Chondrocyte (in vitro differentiated cells): ENCODE measurements around the gene STK10. TPM values are rescaled to one million over a fixed set of nuclear protein-coding genes. Genes with fewer than 3 reads are reported as not detected.

Source experiments
- DNase-seq: peaks from one replicate; pipeline ENCODE4 v3.0.0; 2021; ENCODE audit warnings: mixed read lengths, low spot score
- H3K27ac Mint-ChIP-seq: one replicate; pipeline ENCODE4 v1.8.0; 2021; ENCODE audit warnings: mild to moderate bottlenecking, moderate library complexity, mixed read lengths; ENCODE audit not compliant: unreplicated experiment
- H3K27me3 Mint-ChIP-seq: 2 replicates; pipeline ENCODE4 v1.8.0; 2021; ENCODE audit warnings: low read depth, mixed read lengths
- H3K36me3 Mint-ChIP-seq: 2 replicates; pipeline ENCODE4 v1.8.0; 2021; ENCODE audit warnings: low read depth, mixed read lengths
- H3K4me1 Mint-ChIP-seq: 2 replicates; pipeline ENCODE4 v1.8.0; 2021; ENCODE audit warnings: low read depth, mild to moderate bottlenecking, mixed read lengths
- H3K4me3 Mint-ChIP-seq: one replicate; pipeline ENCODE4 v1.8.0; 2021; ENCODE audit warnings: mild to moderate bottlenecking, moderate library complexity, mixed read lengths; ENCODE audit not compliant: unreplicated experiment
- H3K9me3 Mint-ChIP-seq: 2 replicates; pipeline ENCODE4 v1.8.0; 2021; ENCODE audit warnings: low read depth, mixed read lengths
- total RNA-seq: library from RNA; stranded (reverse); gene quantifications from 3 replicates; pipeline ENCODE4 v1.2.1, GENCODE V29; 2021
- TF ChIP-seq, protein P1 (sequence below): fragments of 200-600 bp; sonication (generic); IDR thresholded peaks from 2 replicates; pipeline ENCODE4 v1.5.0; 2021; ENCODE audit warnings: antibody characterized with exemption, mild to moderate bottlenecking, moderate library complexity

STK10 gene
- total RNA-seq, 1 donor from 2014 or later = 45.9 TPM

DNA sequence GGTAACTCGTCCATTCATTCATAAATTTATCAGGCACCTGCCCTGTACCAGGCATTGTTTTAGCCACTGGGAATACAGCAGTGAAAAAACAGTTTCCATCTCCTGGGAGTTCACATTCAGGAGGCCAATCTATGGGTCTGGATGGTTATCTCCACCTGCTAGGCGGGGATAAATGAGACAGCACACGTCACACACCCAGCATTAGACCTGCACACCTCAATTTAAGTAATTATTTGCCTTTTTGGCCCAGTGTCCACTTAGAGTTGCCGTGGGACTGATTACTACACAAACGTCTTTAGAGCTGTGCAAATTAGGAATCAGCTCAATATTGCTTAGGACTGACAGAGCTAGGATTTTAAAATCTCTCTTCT lies 46.1 kb downstream of the STK10 start:
- H3K27ac Mint-ChIP-seq = no peak overlapping the region
- no peak overlapping the region for H3K4me3 Mint-ChIP-seq
- peaks cover 5% of the 10 kb centered on the region for H3K9me3 Mint-ChIP-seq
- H3K27me3 Mint-ChIP-seq = no peaks in the 10 kb centered on the region
- DNase-seq = no peak
- peaks cover 25% of the 10 kb centered on the region for H3K4me1 Mint-ChIP-seq
- H3K36me3 Mint-ChIP-seq = peaks cover 3% of the 10 kb centered on the region
- TF ChIP-seq, protein P1, sequence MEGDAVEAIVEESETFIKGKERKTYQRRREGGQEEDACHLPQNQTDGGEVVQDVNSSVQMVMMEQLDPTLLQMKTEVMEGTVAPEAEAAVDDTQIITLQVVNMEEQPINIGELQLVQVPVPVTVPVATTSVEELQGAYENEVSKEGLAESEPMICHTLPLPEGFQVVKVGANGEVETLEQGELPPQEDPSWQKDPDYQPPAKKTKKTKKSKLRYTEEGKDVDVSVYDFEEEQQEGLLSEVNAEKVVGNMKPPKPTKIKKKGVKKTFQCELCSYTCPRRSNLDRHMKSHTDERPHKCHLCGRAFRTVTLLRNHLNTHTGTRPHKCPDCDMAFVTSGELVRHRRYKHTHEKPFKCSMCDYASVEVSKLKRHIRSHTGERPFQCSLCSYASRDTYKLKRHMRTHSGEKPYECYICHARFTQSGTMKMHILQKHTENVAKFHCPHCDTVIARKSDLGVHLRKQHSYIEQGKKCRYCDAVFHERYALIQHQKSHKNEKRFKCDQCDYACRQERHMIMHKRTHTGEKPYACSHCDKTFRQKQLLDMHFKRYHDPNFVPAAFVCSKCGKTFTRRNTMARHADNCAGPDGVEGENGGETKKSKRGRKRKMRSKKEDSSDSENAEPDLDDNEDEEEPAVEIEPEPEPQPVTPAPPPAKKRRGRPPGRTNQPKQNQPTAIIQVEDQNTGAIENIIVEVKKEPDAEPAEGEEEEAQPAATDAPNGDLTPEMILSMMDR = no peak

DNA sequence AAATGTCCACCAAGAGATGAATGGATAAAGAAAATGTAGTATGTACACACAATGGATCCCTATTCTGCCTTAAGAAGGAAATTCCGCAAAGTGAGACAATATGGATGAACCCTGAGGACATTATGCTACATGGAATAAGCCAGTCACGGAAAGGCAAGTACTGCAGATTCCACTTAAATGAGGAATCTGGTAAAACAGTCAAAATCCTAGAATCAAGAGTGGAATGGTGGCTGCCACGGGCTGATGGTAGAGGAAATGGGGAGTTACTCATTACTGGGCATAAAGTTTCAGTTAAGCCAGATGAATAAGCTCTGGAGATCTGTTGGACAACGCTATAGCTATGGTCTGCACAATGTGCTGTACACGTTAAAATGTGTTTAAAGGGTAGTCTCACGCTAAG lies 47.2 kb downstream of the STK10 start:
- no peak overlapping the region for H3K27ac Mint-ChIP-seq
- TF ChIP-seq, protein P1 = no peak
- no peaks in the 10 kb centered on the region for H3K27me3 Mint-ChIP-seq
- peaks cover 21% of the 10 kb centered on the region for H3K4me1 Mint-ChIP-seq
- no peak for DNase-seq
- peaks cover 5% of the 10 kb centered on the region for H3K9me3 Mint-ChIP-seq
- peaks cover 3% of the 10 kb centered on the region for H3K36me3 Mint-ChIP-seq
- H3K4me3 Mint-ChIP-seq = no peak overlapping the region

GRCh38 chr5:172140120-172140519 lies 47.9 kb downstream of the STK10 start:
- TF ChIP-seq, protein P1 = no peak
- H3K27me3 Mint-ChIP-seq = no peaks in the 10 kb centered on the region
- H3K9me3 Mint-ChIP-seq = peaks cover 5% of the 10 kb centered on the region
- no peak overlapping the region for H3K4me3 Mint-ChIP-seq
- peaks cover 20% of the 10 kb centered on the region for H3K4me1 Mint-ChIP-seq
- H3K36me3 Mint-ChIP-seq = peaks cover 3% of the 10 kb centered on the region
- no peak for DNase-seq
- H3K27ac Mint-ChIP-seq = no peak overlapping the region

DNA sequence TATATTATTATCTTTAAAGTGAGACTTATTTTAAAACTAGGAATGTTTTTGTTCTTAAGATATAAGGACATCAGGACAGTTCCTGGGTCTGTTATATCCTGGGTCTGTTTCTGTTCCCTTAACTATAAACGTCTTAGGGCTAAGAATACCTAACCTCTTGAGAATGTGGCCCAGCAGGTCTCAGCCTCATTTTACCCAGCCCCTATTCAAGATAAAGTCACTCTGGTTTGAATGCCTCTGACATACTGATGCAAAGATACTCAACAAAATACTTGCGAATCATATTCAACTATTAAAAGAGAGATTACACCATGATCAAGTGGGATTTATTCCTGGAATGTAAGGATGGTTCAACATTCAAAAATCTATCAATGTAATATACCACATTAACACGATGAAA lies 51.0 kb downstream of the STK10 start:
- Mint-ChIP-seq H3K4me1 (peaks cover 18% of the 10 kb centered on the region), H3K4me3 (no peak overlapping the region), H3K36me3 (peaks cover 6% of the 10 kb centered on the region), H3K27me3 (no peaks in the 10 kb centered on the region), H3K27ac (no peak overlapping the region), H3K9me3 (peaks cover 12% of the 10 kb centered on the region)
- TF ChIP-seq, protein P1 = no peak
- no peak for DNase-seq

GRCh38 chr5:172133359-172134029 lies 54.5 kb downstream of the STK10 start:
- Mint-ChIP-seq H3K4me3 (no peak overlapping the region), H3K27me3 (no peaks in the 10 kb centered on the region), H3K4me1 (peaks cover 14% of the 10 kb centered on the region), H3K27ac (peak overlapping the region; percentile 91), H3K9me3 (peaks cover 12% of the 10 kb centered on the region), H3K36me3 (peaks cover 6% of the 10 kb centered on the region)
- no peak for DNase-seq
- TF ChIP-seq, protein P1 = no peak
